HEK293 (cell line): Measurements from ENCODE around the gene CASKIN1.
A peak's percentile ranks its signal among the peaks of the same experiment; 100 is the strongest.

Experiments
- BCL11B ChIP-seq: fragments of 450-650 bp; formaldehyde crosslinking; IDR thresholded peaks from 2 replicates; pipeline ENCODE4 v1.5.1; 2016; ENCODE audit warnings: low read depth, missing biosample characterization, missing genetic modification characterization
- HIC1 ChIP-seq: fragments of 450-650 bp; formaldehyde crosslinking; IDR thresholded peaks from 2 replicates; pipeline ENCODE4 v1.5.1; 2016; ENCODE audit warnings: missing biosample characterization, missing genetic modification characterization
- HOXC10 ChIP-seq: sonication (generic); formaldehyde crosslinking; IDR thresholded peaks from 2 replicates; pipeline ENCODE4 v1.8.1; 2023; ENCODE audit warnings: mild to moderate bottlenecking, missing genetic modification reagents
- INSM2 ChIP-seq: fragments of 450-650 bp; formaldehyde crosslinking; IDR thresholded peaks from 2 replicates; pipeline ENCODE4 v1.5.1; 2016; ENCODE audit warnings: missing biosample characterization, missing genetic modification characterization
- KLF10 ChIP-seq: fragments of 450-650 bp; IDR thresholded peaks from 2 replicates; pipeline ENCODE4 v1.5.1; 2018; ENCODE audit warnings: missing biosample characterization, mild to moderate bottlenecking, missing genetic modification characterization
- KLF7 ChIP-seq: fragments of 450-650 bp; formaldehyde crosslinking; IDR thresholded peaks from 2 replicates; pipeline ENCODE4 v1.5.1; 2016; ENCODE audit warnings: missing biosample characterization, missing genetic modification characterization, borderline replicate concordance
- KLF8 ChIP-seq: fragments of 450-650 bp; formaldehyde crosslinking; IDR thresholded peaks from 2 replicates; pipeline ENCODE4 v1.5.1; 2016; ENCODE audit warnings: missing biosample characterization, missing genetic modification characterization
- PRDM10 ChIP-seq: fragments of 450-650 bp; formaldehyde crosslinking; IDR thresholded peaks from 2 replicates; pipeline ENCODE4 v1.5.1; 2016; ENCODE audit warnings: missing biosample characterization, missing genetic modification characterization
- SALL2 ChIP-seq: fragments of 450-650 bp; formaldehyde crosslinking; IDR thresholded peaks from 2 replicates; pipeline ENCODE4 v1.5.0; 2017; ENCODE audit warnings: missing biosample characterization, mild to moderate bottlenecking, missing genetic modification characterization, borderline replicate concordance
- SP7 ChIP-seq: fragments of 450-650 bp; formaldehyde crosslinking; IDR thresholded peaks from 2 replicates; pipeline ENCODE4 v1.5.1; 2016; ENCODE audit warnings: missing biosample characterization, missing genetic modification characterization
- YY2 ChIP-seq: fragments of 450-650 bp; formaldehyde crosslinking; IDR thresholded peaks from 2 replicates; pipeline ENCODE4 v1.5.1; 2016; ENCODE audit warnings: missing biosample characterization, missing genetic modification characterization
- ZBTB6 ChIP-seq: fragments of 450-650 bp; formaldehyde crosslinking; IDR thresholded peaks from 2 replicates; pipeline ENCODE4 v1.5.1; 2017; ENCODE audit warnings: missing biosample characterization, missing genetic modification characterization
- ZBTB7A ChIP-seq: fragments of 450-650 bp; formaldehyde crosslinking; IDR thresholded peaks from 2 replicates; pipeline ENCODE4 v1.5.1; 2016; ENCODE audit warnings: low read depth, missing biosample characterization, missing genetic modification characterization
- ZFP69B ChIP-seq: fragments of 450-650 bp; formaldehyde crosslinking; IDR thresholded peaks from 2 replicates; pipeline ENCODE4 v1.5.1; 2016; ENCODE audit warnings: missing biosample characterization, missing genetic modification characterization
- ZNF140 ChIP-seq: fragments of 450-650 bp; formaldehyde crosslinking; IDR thresholded peaks from 2 replicates; pipeline ENCODE4 v1.5.1; 2016; ENCODE audit warnings: missing biosample characterization, missing genetic modification characterization
- ZNF248 ChIP-seq: fragments of 450-650 bp; formaldehyde crosslinking; IDR thresholded peaks from 2 replicates; pipeline ENCODE4 v1.5.1; 2017; ENCODE audit warnings: missing biosample characterization, missing genetic modification characterization
- ZNF274 ChIP-seq, 2 experiments: fragments of 200-500 bp in 1 of 2; fragments of 450-650 bp in 1 of 2; sonication (Bioruptor generic) in 1 of 2; formaldehyde crosslinking in 1 of 2; IDR thresholded peaks; 2 replicates each; pipeline versions ENCODE4 v1.5.1 to v1.6.1; 2014 to 2016; ENCODE audit warnings: borderline replicate concordance in 1 of 2, inconsistent platforms in 1 of 2, low read length in 1 of 2, missing biosample characterization in 1 of 2, missing genetic modification characterization in 1 of 2
- ZNF311 ChIP-seq: fragments of 450-650 bp; formaldehyde crosslinking; IDR thresholded peaks from 2 replicates; pipeline ENCODE4 v1.5.1; 2017; ENCODE audit warnings: missing biosample characterization, missing genetic modification characterization, borderline replicate concordance
- ZNF394 ChIP-seq: fragments of 450-650 bp; formaldehyde crosslinking; IDR thresholded peaks from 2 replicates; pipeline ENCODE4 v1.5.1; 2016; ENCODE audit warnings: missing biosample characterization, missing genetic modification characterization, mild to moderate bottlenecking, moderate library complexity, borderline replicate concordance
- ZNF404 ChIP-seq: fragments of 450-650 bp; formaldehyde crosslinking; IDR thresholded peaks from 2 replicates; pipeline ENCODE4 v1.5.1; 2017; ENCODE audit warnings: missing biosample characterization, missing genetic modification characterization
- ZNF48 ChIP-seq: fragments of 450-650 bp; formaldehyde crosslinking; IDR thresholded peaks from 2 replicates; pipeline ENCODE4 v1.5.1; 2016; ENCODE audit warnings: missing biosample characterization, missing genetic modification characterization
- ZNF514 ChIP-seq: fragments of 450-650 bp; formaldehyde crosslinking; IDR thresholded peaks from 2 replicates; pipeline ENCODE4 v1.5.1; 2016; ENCODE audit warnings: missing biosample characterization, missing genetic modification characterization
- ZNF548 ChIP-seq: fragments of 450-650 bp; formaldehyde crosslinking; IDR thresholded peaks from 2 replicates; pipeline ENCODE4 v1.5.1; 2016; ENCODE audit warnings: missing biosample characterization, missing genetic modification characterization
- ZNF571 ChIP-seq: fragments of 450-650 bp; formaldehyde crosslinking; IDR thresholded peaks from 2 replicates; pipeline ENCODE4 v1.5.0; 2017; ENCODE audit warnings: missing biosample characterization, missing genetic modification characterization
- ZNF610 ChIP-seq: fragments of 450-650 bp; formaldehyde crosslinking; IDR thresholded peaks from 2 replicates; pipeline ENCODE4 v1.5.1; 2016; ENCODE audit warnings: missing biosample characterization, missing genetic modification characterization, borderline replicate concordance
- ZNF624 ChIP-seq: fragments of 450-650 bp; formaldehyde crosslinking; IDR thresholded peaks from 2 replicates; pipeline ENCODE4 v1.5.1; 2017; ENCODE audit warnings: missing biosample characterization, missing genetic modification characterization
- ZNF664 ChIP-seq: fragments of 450-650 bp; formaldehyde crosslinking; IDR thresholded peaks from 2 replicates; pipeline ENCODE4 v1.5.1; 2016; ENCODE audit warnings: missing biosample characterization, missing genetic modification characterization
- ZNF768 ChIP-seq: fragments of 450-650 bp; formaldehyde crosslinking; IDR thresholded peaks from 2 replicates; pipeline ENCODE4 v1.5.1; 2018; ENCODE audit warnings: missing biosample characterization, mild to moderate bottlenecking, missing genetic modification characterization
- ZNF792 ChIP-seq: fragments of 450-650 bp; formaldehyde crosslinking; IDR thresholded peaks from 2 replicates; pipeline ENCODE4 v1.5.1; 2016; ENCODE audit warnings: missing biosample characterization, missing genetic modification characterization
- ZNF830 ChIP-seq: fragments of 450-650 bp; IDR thresholded peaks from 2 replicates; pipeline ENCODE4 v1.5.0; 2018; ENCODE audit warnings: missing biosample characterization, missing genetic modification characterization, low read depth, mild to moderate bottlenecking, moderate library complexity
- ZSCAN4 ChIP-seq: fragments of 450-650 bp; formaldehyde crosslinking; IDR thresholded peaks from 2 replicates; pipeline ENCODE4 v1.5.1; 2017; ENCODE audit warnings: missing biosample characterization, missing genetic modification characterization

The CASKIN1 gene

GRCh38 chr16:2147981-2148671 is 48.3 kb downstream of the CASKIN1 start, which contains the start of gene RAB26 (continued):
- TF ChIP-seq ZBTB6: no peak
- no peak for TF ChIP-seq KLF10 (tag by site-specific recombination)
- TF ChIP-seq PRDM10 (tag by site-specific recombination): peak; percentile 61
- TF ChIP-seq ZNF610: no peak
- no peak; the same call in 1 of the 2 replicates for TF ChIP-seq BCL11B (tag by site-specific recombination)
- TF ChIP-seq ZNF830 (tag by site-specific recombination): no peak
- TF ChIP-seq ZNF624 (tag by site-specific recombination): no peak
- TF ChIP-seq KLF7 (tag by site-specific recombination): no peak
- no peak for TF ChIP-seq ZNF311
- no peak for TF ChIP-seq ZNF664 (tag by site-specific recombination)
- no peak for TF ChIP-seq ZNF248 (tag by site-specific recombination)
- TF ChIP-seq KLF8 (tag by site-specific recombination): no peak
- TF ChIP-seq HIC1 (tag by site-specific recombination): peak; percentile 47; the same call in 1 of the 2 replicates
- TF ChIP-seq ZNF571: no peak
- TF ChIP-seq ZNF514 (tag by site-specific recombination): no peak
- TF ChIP-seq ZNF394 (tag by site-specific recombination): no peak
- no peak for TF ChIP-seq ZNF404 (tag by site-specific recombination)
- no peak for TF ChIP-seq YY2
- TF ChIP-seq ZNF768 (tag by site-specific recombination): no peak
- TF ChIP-seq INSM2: no peak
- no peak for TF ChIP-seq ZNF274 (IDR thresholded peaks at IDR 0.05; ENCODE audit: low read length)
- TF ChIP-seq ZNF274 (tag by site-specific recombination; IDR thresholded peaks at IDR 0.05; ENCODE audit: borderline replicate concordance): no peak
- TF ChIP-seq ZNF48: no peak
- peak; percentile 51; the same call in 1 of the 2 replicates for TF ChIP-seq ZBTB7A
- no peak for TF ChIP-seq HOXC10 (CRISPR knock-in tag)
- TF ChIP-seq SP7 (tag by site-specific recombination): peak; percentile 92
- TF ChIP-seq ZNF140 (tag by site-specific recombination): no peak
- no peak for TF ChIP-seq ZNF548 (tag by site-specific recombination)
- no peak for TF ChIP-seq SALL2
- TF ChIP-seq ZFP69B (tag by site-specific recombination): no peak
- no peak for TF ChIP-seq ZNF792
- no peak for TF ChIP-seq ZSCAN4 (tag by site-specific recombination)
